CD4-positive, alpha-beta T cell treated with Interleukin-17A for 1 hour (primary cell): Measurements from ENCODE around the gene ERC1.
A peak's percentile ranks its signal among the peaks of the same experiment; 100 is the strongest.
"Not testable (repeated sequence)": the region's sequence is repeated elsewhere in the genome, so short reads cannot be mapped to it uniquely, and the experiment has no call there.

Experiments
- DNase-seq: peaks from one replicate; pipeline ENCODE4 v3.0.0-alpha.2; 2020

ERC1 gene

DNA sequence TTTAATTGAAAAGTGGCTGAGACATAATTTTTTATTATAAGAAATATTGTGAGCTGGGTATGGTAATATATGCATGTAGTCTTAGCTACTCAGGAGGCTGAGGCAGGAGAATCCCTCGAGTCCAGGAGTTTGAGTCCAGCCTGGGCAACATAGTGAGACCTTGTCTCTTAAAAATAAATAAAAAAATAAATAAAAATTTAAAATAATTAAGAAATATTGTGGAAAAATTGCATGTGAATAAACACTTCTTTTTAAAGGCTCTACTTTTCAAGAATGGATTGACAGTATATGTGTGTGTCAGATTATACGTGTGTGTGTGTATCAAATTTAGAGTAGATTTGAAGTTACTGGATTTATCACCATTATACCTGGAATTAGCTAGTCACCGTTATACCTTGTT is 43.2 kb downstream of the ERC1 start:
- no peak for DNase-seq

DNA sequence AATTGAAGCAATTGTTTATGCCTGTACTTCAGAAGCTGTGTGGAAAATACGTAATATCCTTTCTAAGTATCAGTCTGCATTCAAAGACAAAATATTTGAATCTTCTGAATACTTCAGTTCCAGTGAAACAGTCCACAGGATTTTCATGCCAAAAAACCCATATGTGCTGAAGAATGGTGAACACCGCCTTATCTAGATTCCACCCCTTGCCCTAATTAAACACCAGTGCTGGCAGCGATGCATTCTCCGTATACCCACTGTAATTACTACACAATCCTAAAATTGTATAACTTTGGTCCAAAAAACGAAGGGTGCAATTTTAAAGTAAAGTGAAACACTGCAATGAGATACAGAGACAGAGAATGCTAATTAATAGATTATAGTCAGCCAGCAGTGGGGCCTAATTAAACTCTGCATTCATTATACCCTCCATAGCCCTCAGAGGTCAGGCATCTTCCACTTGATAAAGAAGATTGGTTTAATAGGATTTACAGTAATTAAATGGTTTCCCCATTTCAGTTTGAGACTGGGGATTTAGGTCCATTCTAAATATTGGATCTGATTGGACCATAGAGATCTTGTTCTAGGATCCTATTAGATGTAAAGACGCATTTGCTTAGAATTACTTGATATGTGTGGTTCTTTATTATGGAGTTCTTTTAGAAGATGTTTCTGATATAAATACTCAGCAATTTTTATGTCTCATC is 43.9 kb downstream of the ERC1 start:
- DNase-seq = no peak

DNA sequence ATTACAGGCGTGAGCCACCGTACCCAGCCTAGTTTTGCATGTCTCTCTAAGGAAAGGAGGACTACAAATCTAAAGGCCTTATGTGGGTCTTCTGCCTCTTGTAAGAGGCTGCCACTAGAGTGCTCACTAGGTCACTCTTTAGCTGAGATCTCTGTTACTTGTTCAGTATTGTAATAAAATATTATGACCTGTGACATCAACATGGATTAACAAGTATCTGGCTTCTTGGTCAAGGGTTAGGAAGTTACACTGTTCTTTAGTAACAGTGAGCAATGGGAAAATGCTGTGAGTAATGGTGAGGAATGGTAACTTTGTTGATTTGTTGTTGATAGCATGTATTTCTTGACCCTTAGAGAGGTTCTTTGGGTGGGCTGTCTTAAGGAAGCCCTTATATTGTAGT is 50.5 kb downstream of the ERC1 start:
- no peak for DNase-seq

DNA sequence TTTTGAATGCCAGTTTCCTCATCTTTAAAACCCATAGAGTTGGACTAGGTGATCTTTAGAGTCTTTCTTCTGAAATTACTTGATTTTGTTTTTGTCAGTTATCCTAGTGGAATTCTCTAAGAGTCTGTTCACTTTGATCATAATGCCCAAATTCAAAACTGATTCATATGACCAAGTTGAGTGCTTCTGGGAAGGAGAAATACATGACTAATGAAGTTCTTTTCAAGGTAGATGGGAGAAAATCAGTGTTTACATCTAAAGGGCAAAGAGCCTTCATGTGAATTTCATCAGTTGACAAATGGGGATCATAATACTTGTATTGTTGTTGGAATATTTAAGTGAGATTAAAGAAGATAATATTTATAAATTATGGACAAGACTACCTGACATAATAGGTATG is 53.2 kb downstream of the ERC1 start:
- DNase-seq = no peak

DNA sequence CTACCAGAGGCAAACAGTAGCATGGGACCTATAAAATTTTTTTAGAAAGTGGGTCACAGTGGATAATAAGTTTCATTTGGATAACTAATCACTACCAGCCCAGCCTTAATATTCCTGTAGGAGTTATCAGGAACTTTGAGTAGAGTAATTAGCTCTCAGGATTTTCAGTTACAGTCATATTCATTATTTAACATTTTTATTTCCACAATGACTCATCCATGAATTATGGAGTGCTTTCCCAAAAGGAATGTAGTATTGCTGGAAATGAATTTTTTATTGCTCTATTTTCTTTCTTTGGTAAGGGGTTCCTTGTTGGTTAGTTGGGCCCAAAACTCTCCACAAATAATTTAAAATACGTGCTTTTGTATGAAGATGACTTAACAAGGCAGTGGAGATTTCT is 53.7 kb downstream of the ERC1 start:
- no peak for DNase-seq

DNA sequence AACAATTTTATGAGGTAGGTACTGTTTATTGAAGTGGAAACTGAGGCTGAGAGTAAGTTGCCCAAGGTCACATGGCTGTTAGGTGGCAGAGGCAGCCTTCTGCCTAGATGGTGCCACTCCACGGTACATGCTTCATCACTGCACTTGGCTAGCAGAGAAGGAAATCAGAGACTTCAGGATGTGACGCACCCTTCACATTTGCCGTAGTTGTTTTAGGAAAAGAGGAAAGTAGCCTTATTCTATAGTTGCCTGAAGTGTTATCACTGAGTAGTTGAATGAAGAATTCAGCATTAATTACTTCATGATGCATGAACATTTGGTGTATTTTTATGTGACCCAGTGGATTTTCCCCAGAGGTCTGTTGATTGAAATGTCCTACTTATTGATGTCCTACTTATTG is 55.7 kb downstream of the ERC1 start:
- no peak for DNase-seq

DNA sequence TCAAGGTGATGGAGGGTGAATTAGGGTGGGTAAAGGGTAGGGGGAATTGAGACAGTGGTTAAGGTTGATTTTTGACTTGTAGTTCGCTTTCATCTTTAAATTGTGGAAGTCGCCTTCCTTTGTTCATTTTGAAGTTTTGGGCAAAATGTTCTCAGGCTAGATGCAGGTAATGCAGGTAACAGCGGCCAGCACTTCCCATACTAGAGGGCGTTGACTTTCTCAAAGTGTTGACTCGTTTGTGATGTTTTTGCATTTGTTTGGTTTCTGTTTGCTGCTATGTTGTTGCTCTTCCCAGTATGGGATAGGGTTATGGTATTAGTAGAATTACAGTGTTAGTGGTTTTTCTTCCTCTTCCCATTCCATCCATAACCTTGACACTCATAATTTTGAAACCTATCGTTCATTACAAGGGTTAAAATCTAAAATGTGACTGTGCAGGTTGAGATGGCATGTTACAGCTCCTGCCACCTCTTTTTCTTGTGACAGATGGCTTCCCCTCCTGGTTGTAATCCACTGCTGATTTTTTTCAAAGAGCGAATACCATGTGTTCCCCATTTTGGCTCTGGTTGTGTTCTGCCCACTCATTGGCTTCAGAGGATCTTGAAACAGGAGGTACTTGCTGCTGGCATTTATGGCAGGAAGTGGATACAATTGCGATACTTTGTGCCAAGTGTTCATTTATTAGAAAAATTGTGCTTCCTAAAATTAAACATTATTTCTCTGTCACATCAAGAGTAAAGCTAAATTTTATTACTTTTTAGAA is 57.1 kb downstream of the ERC1 start:
- peak; percentile 4 for DNase-seq

DNA sequence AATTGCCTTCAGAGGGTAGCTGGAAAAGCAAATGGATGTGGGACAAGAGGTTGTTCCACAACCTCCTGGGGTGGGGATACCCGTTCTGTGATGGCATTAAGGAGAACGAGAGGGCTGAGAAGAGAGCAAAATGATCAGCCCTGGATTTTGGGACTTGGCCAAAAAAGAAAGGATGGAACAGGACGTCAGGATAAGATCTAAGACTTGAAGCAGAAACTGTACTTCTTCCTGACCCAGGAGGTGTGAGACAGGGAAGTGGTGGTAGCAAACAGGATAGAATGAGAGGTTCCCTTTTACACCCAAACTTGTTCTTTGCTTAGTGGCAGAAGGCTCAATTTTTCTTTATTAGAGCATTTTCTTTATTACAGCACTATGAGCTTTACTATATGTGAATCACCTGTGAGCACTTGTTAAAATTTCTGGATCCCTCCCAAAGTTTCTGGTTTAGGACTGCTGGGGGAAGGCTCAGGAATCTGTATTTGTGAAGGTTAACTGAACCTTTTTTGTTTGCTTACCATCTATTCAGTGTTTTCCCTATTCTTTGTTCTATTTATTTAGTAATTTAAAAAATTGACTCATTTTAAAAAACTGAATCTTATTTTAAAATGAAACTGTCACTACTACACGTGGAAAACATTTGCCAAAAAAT is 59.2 kb downstream of the ERC1 start:
- DNase-seq = no peak

DNA sequence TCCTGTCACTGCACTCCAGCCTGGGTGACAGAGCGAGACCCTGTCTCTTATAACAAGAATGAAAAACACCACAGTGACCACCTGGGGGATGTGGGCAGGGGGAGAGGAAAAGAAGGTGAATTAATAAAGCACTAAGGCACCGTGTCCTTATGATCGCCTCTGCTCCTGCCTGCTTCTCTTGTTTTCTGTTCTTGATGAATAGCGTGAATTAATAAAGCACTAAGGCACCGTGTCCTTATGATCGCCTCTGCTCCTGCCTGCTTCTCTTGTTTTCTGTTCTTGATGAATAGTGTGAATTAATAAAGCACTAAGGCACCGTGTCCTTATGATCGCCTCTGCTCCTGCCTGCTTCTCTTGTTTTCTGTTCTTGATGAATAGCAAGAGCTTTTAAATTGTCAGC is 60.6 kb downstream of the ERC1 start:
- DNase-seq = not testable (repeated sequence)

DNA sequence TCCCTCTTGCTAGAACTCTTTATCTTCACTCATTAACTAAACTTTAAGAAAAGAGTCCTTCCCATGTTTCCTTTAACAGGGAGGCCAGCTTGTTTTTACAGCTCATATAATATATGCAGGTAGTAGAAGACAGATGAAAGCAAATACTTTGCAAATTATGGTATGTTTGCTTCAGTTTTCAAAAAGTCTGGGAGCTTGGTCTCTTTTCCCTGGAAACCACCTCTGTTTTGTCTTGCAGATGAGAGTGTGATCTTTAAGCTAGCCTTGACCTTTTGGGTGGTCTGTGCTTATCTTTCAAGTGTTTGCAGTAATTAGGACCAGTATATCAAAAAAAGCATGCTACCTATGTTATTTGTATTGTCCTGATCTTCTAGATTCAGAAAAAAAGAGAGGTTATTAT is 62.7 kb downstream of the ERC1 start:
- DNase-seq = no peak

DNA sequence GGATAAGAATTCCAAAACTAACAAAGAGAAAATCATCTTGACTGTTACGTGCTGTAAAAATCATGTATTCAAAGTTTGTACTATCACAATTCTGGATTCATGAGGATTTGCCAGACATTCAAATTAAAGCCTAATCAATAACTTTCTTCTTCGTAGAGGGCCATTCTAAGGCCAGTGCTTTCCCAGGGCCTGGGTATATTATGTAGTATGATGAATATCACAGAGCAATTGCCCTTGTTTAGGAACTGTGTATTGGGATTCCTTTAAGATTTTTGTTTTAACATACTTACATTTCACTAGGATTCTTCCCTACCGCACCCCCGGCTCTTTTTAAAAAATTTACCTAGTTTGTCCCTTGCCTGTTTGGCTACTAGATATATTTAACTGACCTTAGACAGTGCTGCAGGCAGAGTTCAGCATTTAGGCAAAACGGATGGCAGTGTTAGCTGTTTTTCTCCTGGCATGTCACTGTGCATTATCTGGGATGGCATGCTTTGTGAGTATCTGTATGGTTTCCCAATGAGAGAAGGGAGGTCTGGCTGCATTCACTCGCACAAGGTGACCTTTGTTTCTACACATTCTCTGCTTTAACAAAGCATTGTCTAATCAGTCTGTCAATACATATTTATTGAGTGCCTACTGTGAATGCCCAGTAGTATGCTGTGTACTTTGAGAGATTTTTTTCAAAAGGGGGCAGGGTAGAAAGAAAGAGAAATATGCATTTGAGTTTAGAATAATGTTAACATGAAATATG is 63.3 kb downstream of the ERC1 start:
- no peak for DNase-seq

DNA sequence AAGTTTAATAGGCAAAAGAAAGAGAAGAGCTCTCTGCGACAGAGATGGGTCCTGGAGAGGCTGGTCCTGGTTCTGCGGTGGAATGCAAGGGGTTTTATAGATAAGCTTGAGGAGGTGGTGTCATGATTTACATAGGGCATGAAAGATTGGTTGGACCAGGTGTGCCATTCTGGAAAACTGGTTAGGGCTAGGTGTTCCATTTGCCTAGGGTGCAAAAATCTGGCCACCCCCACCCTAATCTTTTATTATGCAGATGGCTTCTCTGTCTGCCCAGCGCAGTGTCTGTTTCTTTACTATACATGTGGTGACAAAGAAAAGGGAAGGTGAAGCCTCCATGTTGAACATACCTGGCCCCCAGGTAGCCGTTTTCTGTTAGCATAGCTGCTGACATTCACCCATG is 65.4 kb downstream of the ERC1 start:
- DNase-seq = no peak

DNA sequence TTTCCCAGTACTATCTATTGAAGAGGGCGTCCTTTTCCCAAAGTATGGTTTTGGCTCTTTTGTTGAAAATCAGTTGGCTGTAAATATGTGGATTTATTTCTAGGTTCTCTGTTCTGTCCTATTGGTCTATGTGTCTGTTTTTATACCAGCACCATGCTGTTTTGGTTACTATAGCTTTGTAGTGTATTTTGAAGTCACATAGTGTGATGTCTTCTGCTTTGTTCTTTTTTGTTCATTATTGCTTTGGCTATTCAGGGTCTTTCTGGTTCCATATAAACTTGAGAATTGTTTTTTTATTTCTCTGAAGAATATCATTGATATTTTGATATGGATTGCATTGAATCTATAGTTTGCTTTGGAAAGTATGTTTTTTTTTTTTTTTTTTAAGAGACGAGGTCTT is 67.4 kb downstream of the ERC1 start:
- DNase-seq = no peak

DNA sequence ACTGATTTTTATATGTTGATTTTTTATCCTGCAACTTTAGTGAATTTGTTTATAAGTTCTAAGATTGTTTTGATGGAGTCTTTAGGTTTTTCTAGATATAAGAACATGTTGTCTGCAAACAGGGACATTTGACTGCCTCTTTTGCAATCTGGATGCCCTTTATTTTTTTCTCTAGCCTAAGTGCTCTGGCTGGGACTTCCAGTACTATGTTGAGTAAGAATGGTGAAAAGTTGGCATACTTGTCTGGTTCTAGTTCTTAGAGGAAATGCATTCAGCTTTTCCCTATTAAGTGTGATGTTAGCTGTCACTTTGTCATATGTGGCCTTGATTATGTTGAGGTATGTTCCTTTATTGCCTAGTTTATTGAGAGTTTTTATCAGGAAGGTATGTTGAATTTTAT is 68.1 kb downstream of the ERC1 start:
- no peak for DNase-seq

DNA sequence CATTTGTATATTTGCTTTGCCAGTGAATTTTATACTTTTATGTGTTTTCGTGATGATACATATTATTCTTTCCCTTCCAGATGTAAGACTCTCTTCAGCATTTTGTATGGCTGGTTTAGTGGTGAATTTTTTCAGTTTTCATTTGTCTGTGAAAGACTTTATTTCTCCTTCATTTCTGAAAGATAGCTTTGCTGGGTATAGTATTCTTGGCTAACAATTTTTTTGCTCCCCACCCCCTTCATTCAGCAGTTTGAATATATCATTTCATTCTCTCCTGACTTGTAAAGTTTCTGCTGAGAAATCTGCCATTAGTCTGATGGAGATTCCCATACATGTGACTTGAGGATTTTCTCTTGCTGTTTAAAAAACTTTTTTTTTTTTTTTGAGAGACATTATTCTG is 72.8 kb downstream of the ERC1 start:
- DNase-seq = no peak

DNA sequence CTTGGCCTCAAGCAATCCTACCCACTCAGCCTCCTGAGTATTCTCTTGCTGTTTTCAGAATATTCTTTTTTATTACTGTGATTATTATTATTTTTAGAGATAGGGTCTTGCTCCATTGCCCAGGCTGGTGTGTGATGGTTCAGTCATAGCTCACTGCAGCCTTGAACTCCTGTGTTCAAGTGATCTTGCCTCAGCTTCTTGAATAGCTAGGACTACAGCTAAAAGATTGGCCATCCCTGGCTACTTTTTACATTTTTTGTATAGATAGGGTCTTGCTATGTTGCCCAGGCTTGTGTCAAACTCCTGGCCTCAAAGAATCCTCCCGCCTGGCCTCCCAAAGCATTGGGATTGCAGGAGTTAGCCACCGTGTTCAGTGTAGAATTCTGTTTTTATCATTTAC is 73.3 kb downstream of the ERC1 start:
- no peak for DNase-seq

DNA sequence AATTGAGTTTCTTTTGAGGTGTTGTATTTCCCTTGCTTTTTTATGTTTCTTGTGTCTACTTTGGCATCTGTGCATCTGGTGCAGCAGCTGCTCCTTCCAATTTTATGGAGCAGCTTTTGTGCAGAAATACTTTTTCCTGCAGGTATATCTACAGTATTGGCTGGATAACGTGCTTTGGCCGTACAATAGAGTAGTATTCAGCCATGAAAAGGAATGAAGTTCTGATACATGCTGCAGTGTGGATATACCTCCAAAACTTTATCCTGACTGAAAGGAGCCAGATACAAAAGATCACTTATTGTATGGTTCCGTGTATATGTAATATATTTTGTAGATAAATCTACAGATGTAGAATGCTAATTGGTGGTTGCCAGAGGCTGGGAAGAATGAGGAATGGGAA is 74.6 kb downstream of the ERC1 start:
- DNase-seq = no peak

DNA sequence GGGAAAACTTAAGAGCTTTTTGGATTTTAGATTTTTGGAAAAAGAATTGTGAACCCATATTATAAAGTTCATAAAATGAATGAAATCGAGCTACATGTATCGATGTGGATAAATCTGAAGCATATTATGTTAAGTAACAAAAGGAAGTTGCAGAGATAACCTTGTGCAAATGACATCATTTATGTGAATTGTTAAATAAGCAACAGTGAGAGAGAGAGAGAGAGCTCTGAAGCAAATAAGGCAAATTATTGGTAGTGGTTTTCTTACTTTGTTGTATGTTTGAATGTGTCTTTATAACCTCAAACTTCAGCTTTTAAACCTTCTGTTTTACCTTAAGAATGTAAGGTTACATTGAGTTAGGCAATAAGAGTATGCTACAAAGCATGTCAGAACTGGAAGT is 78.8 kb downstream of the ERC1 start:
- no peak for DNase-seq

DNA sequence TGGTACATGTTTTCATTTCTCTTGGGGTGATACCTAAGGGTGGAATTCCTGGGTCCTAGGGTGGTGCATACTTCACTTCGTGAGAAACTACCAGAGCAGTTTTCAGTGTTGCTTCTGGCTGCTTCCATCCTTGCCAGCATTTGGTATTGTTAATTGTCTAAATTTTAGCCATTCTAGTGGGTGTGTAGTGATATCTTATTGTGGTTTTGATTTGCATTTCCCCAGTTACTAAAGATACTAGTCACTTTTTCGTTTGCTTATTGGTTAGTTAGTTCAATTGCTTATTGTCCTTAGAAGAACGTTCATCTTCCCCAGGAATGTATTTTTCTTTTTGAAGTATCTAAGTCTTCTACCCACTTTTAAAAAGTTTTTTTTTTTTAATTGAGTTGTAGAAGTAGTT is 80.2 kb downstream of the ERC1 start:
- DNase-seq = no peak

DNA sequence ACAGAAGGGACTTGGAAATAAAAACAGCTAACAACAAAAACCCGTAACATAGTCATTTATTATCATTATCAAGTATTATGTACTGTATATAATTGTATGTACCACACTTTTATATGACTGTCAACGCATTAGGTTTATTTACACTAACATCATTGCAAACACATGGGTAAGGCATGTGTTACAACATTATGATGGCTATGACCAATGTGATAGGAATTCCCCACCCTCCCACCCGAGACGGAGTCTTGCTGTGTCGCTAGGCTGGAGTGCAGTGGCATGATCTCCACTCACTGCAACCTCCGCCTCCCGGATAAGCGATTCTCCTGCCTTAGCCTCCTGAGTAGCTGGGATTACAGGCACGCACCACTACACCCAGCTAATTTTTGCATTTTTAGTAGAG is 82.6 kb downstream of the ERC1 start:
- DNase-seq = no peak

DNA sequence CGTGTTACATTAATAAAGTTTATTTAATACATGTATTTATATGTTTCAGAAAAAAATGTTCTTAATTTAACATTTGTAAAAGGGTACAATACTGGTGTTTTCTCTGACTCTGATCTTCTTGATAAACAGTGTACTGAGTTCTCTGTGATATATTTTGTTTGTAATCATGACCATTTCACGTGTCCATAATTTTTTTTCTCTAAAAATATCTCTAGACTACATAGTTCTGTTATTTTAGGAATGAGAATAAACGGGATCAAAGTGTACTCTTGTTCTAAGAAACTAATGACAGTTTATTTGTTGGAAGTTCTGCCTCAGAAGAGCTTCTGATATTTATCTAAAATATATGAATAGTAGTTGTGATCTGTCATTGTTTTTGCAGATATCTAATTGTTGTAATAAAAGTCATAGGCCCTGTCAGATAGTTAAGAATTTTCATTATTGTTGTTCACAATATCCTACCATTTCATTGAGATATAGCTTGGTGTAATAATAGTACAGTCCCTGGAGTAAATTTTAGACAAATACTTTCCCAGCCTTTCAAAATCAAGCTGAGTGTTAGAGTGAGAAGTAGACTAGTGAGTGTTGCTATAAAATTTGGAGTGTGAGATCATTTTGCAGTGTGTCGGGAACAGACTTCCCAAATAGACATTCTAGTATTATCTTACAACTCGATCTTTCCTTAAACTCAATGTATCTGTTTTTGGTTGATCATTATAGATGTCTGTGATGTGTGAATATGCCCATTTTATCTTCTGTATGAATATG is 86.2 kb downstream of the ERC1 start:
- DNase-seq = no peak

DNA sequence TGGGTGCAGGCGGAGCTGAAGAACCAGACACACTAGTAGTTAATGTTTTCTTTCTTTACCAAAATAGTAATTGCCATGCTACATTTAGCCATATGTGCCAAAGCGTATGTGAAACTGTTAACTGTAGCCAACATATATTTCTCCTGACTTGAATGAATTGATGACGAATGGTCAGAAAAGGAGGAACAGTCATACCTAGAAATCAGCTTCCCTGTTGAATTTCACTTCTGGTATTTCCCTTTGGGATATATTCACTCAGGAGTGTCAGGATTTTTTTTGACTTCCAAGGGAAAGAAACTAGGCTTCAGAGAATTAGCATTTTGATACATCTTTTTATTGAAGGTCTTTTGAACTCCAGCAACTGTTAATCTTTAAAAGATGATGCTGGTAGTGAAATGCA is 87.0 kb downstream of the ERC1 start:
- no peak for DNase-seq
